Hepatocyte (in vitro differentiated cells): Measurements from ENCODE around the gene PLS3.

ENCODE experiments used
- CTCF ChIP-seq: fragments of 200-600 bp; sonication (generic); IDR thresholded peaks from 2 replicates; pipeline ENCODE4 v1.5.1; 2016; ENCODE audit warnings: antibody characterized with exemption, mild to moderate bottlenecking; ENCODE audit not compliant: poor library complexity
- EZH2 ChIP-seq: fragments of 200-600 bp; sonication (generic); IDR thresholded peaks from 2 replicates; pipeline ENCODE4 v1.6.1; 2016; ENCODE audit warnings: antibody characterized with exemption, mild to moderate bottlenecking, borderline replicate concordance

GRCh38 chrX:115639334-115639880 lies 78.4 kb downstream of the PLS3 start:
- TF ChIP-seq CTCF (no peak), EZH2 (no peak)
